GM23338 (cell line): Measurements from ENCODE around the gene SLC23A2. TPM values are rescaled to one million over a fixed set of nuclear protein-coding genes. Genes with fewer than 3 reads are reported as not detected.

Experiments used
- ATAC-seq: fragments of 200-7000 bp; cut with Tn5 transposase; 3 replicates; pipeline ENCODE4 v1.9.1; 2020
- DNase-seq: peaks from one replicate; pipeline ENCODE4 v3.0.0-alpha.2; 2015; ENCODE audit warnings: low spot score
- H2AFZ ChIP-seq: fragments of 200-600 bp; sonication (generic); 2 replicates; pipeline ENCODE4 v1.8.0; 2016; ENCODE audit warnings: antibody characterized with exemption, mild to moderate bottlenecking, moderate library complexity
- H3F3A ChIP-seq: fragments of 200-600 bp; sonication (generic); replicated peaks from 2 replicates; pipeline ENCODE4 v1.8.0; 2017; ENCODE audit warnings: antibody characterized with exemption, mixed run types, low read depth
- H3K27ac ChIP-seq: fragments of 200-600 bp; sonication (generic); 2 replicates; pipeline ENCODE4 v1.6.1; 2016; ENCODE audit warnings: low read depth
- H3K27me3 ChIP-seq: fragments of 200-600 bp; sonication (generic); 2 replicates; pipeline ENCODE4 v1.8.0; 2016; ENCODE audit warnings: mild to moderate bottlenecking, mixed run types, moderate library complexity; ENCODE audit not compliant: insufficient read depth
- H3K36me3 ChIP-seq: fragments of 200-600 bp; sonication (generic); 2 replicates; pipeline ENCODE4 v1.8.0; 2016; ENCODE audit warnings: mild to moderate bottlenecking; ENCODE audit not compliant: insufficient read depth
- H3K4me1 ChIP-seq: fragments of 200-600 bp; sonication (generic); 2 replicates; pipeline ENCODE4 v1.8.0; 2016; ENCODE audit warnings: mild to moderate bottlenecking, moderate library complexity; ENCODE audit not compliant: insufficient read depth
- H3K4me2 ChIP-seq: fragments of 200-600 bp; sonication (generic); 2 replicates; pipeline ENCODE4 v1.7.1; 2017; ENCODE audit warnings: mixed run types
- H3K4me3 ChIP-seq: fragments of 200-600 bp; sonication (generic); 2 replicates; pipeline ENCODE4 v1.6.1; 2016; ENCODE audit warnings: mixed run types
- H3K79me2 ChIP-seq: fragments of 200-600 bp; sonication (generic); replicated peaks from 2 replicates; pipeline ENCODE4 v1.8.0; 2017; ENCODE audit warnings: mild to moderate bottlenecking; ENCODE audit not compliant: insufficient read depth
- H3K9me2 ChIP-seq: fragments of 200-600 bp; sonication (generic); 2 replicates; pipeline ENCODE4 v1.8.0; 2017; ENCODE audit not compliant: insufficient read depth
- H4K20me1 ChIP-seq: fragments of 200-600 bp; sonication (generic); replicated peaks from 2 replicates; pipeline ENCODE4 v1.8.0; 2017; ENCODE audit warnings: mild to moderate bottlenecking; ENCODE audit not compliant: insufficient read depth
- H3K27ac Mint-ChIP-seq: 2 replicates; pipeline ENCODE4 v1.8.0; 2020; ENCODE audit warnings: inconsistent platforms, mild to moderate bottlenecking, moderate library complexity, mixed read lengths
- H3K27me3 Mint-ChIP-seq: 3 replicates; pipeline ENCODE4 v1.8.0; 2022; ENCODE audit warnings: low read depth, mild to moderate bottlenecking, moderate library complexity, mixed read lengths, inconsistent platforms; ENCODE audit not compliant: insufficient read depth, poor library complexity
- H3K36me3 Mint-ChIP-seq: 3 replicates; pipeline ENCODE4 v1.8.0; 2021; ENCODE audit warnings: low read depth, mild to moderate bottlenecking, inconsistent platforms, moderate library complexity, mixed read lengths
- H3K4me1 Mint-ChIP-seq: 3 replicates; pipeline ENCODE4 v1.8.0; 2020; ENCODE audit warnings: mild to moderate bottlenecking, inconsistent platforms, mixed read lengths
- H3K4me3 Mint-ChIP-seq: 3 replicates; pipeline ENCODE4 v1.8.0; 2021; ENCODE audit warnings: moderate library complexity, mild to moderate bottlenecking, inconsistent platforms, mixed read lengths
- H3K9me3 Mint-ChIP-seq: 3 replicates; pipeline ENCODE4 v1.8.0; 2020; ENCODE audit warnings: moderate library complexity, mild to moderate bottlenecking, inconsistent platforms, mixed read lengths
- CREB1 ChIP-seq: fragments of 250-450 bp; sonication (Bioruptor Pico); IDR thresholded peaks from 2 replicates; pipeline ENCODE4 v1.5.0; 2020; ENCODE audit warnings: low read depth, mild to moderate bottlenecking, moderate library complexity
- EZH2 ChIP-seq: fragments of 200-600 bp; sonication (generic); IDR thresholded peaks from one replicate; pipeline ENCODE4 v1.8.0; 2017; ENCODE audit warnings: antibody characterized with exemption, mild to moderate bottlenecking, low read depth; ENCODE audit not compliant: unreplicated experiment
- EZH2phosphoT487 ChIP-seq: fragments of 200-600 bp; sonication (generic); IDR thresholded peaks from one replicate; pipeline ENCODE4 v1.8.1; 2018; ENCODE audit warnings: antibody characterized with exemption; ENCODE audit not compliant: unreplicated experiment
- JUNB ChIP-seq: IDR thresholded peaks from one replicate; pipeline ENCODE4 v1.6.1; 2016; ENCODE audit warnings: antibody characterized with exemption; ENCODE audit not compliant: unreplicated experiment
- NANOG ChIP-seq: IDR thresholded peaks from 2 replicates; pipeline ENCODE4 v1.6.1; 2016; ENCODE audit warnings: antibody characterized with exemption, borderline replicate concordance
- STAT1 ChIP-seq: IDR thresholded peaks from one replicate; pipeline ENCODE4 v1.6.1; 2016; ENCODE audit warnings: antibody characterized with exemption; ENCODE audit not compliant: unreplicated experiment
- ZNF114 ChIP-seq: fragments of 250-450 bp; sonication (Bioruptor Pico); IDR thresholded peaks from 2 replicates; pipeline ENCODE4 v1.5.0; 2020; ENCODE audit warnings: mild to moderate bottlenecking, moderate library complexity
- ZNF331 ChIP-seq: fragments of 250-450 bp; sonication (Bioruptor Pico); IDR thresholded peaks from 2 replicates; pipeline ENCODE4 v1.5.0; 2020; ENCODE audit warnings: low read depth, mild to moderate bottlenecking, moderate library complexity
- polyA plus RNA-seq: library from polyadenylated mRNA; unstranded; fragments of >200 nt; fragmentation: Nextera tagmentation; extraction: Ambion mirVana; gene quantifications from 2 replicates; pipeline ENCODE4 v1.2.1, GENCODE V29; 2016
- total RNA-seq: library from RNA; depleted of rRNA; stranded (reverse); fragments of >200 nt; shearing (Covaris generic); gene quantifications from 2 replicates; pipeline ENCODE4 v1.2.3, GENCODE V29; 2014
- TF ChIP-seq, protein P1 (sequence below): IDR thresholded peaks from one replicate; pipeline ENCODE4 v1.6.1; 2018; ENCODE audit warnings: antibody characterized with exemption; ENCODE audit not compliant: unreplicated experiment
- TF ChIP-seq, protein P2 (sequence below): fragments of 250-450 bp; sonication (Bioruptor Pico); IDR thresholded peaks from 2 replicates; pipeline ENCODE4 v1.5.0; 2020; ENCODE audit warnings: mild to moderate bottlenecking, moderate library complexity
- TF ChIP-seq, protein P3 (sequence below): IDR thresholded peaks from 2 replicates; pipeline ENCODE4 v1.6.1; 2016; ENCODE audit warnings: antibody characterized with exemption

The SLC23A2 gene
- total and polyA plus RNA-seq, 2 experiments from 2014 or later, result 4.4 to 20.2 TPM

GRCh38 chr20:4946986-4947385 is 54.3 kb downstream of the SLC23A2 start:
- H3K27ac ChIP-seq, result no peak overlapping the region
- H3K4me3 ChIP-seq, result no peak overlapping the region
- H2AFZ ChIP-seq, result no peak overlapping the region
- H3K79me2 ChIP-seq, result no peaks in the 10 kb centered on the region
- peaks cover 18% of the 10 kb centered on the region for H3K4me1 ChIP-seq
- no peak overlapping the region for H3K4me2 ChIP-seq
- no peak for ATAC-seq
- TF ChIP-seq ZNF114 (CRISPR knock-in tag), result no peak
- H3F3A ChIP-seq, result no peaks in the 10 kb centered on the region
- no peaks in the 10 kb centered on the region for H3K27me3 ChIP-seq
- Mint-ChIP-seq H3K27me3 (no peaks in the 10 kb centered on the region), H3K4me3 (no peak overlapping the region), H3K36me3 (no peaks in the 10 kb centered on the region), H3K4me1 (peaks cover 26% of the 10 kb centered on the region), H3K9me3 (no peaks in the 10 kb centered on the region), H3K27ac (no peak overlapping the region)
- no peak for DNase-seq
- H3K36me3 ChIP-seq, result no peaks in the 10 kb centered on the region
- H3K9me2 ChIP-seq, result no peaks in the 10 kb centered on the region
- peaks cover 4% of the 10 kb centered on the region; the same call in 1 of the 2 replicates for H4K20me1 ChIP-seq

DNA sequence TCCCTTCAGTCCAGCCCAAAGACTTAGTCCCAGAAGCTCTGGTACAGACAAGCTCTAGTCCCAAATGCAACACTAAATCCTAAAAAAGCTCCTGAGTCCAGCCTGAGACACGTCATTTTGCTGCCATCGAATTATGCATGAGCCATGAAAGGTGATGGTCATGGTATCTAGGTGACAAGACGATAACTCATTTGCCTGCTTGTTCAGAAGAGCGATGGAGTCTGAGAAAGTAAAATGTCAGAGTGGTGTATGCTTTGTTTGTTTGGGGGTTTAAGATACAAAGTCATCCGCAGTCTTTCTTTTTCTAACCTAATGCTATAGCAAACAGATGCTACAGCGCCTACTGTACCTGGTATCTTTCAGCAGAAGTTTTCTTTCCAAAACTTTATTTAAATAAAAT is 54.7 kb downstream of the SLC23A2 start:
- no peaks in the 10 kb centered on the region for H3K36me3 Mint-ChIP-seq
- Histone ChIP-seq H3K9me2 (no peaks in the 10 kb centered on the region), H3K27me3 (no peaks in the 10 kb centered on the region), H3K79me2 (no peaks in the 10 kb centered on the region), H2AFZ (no peak overlapping the region), H3K4me1 (peaks cover 18% of the 10 kb centered on the region), H3K4me2 (no peak overlapping the region), H4K20me1 (peaks cover 4% of the 10 kb centered on the region; the same call in 1 of the 2 replicates), H3K27ac (no peak overlapping the region), H3K36me3 (no peaks in the 10 kb centered on the region), H3F3A (no peaks in the 10 kb centered on the region), H3K4me3 (no peak overlapping the region)
- no peaks in the 10 kb centered on the region for H3K9me3 Mint-ChIP-seq
- ATAC-seq, result no peak
- no peak overlapping the region for H3K4me3 Mint-ChIP-seq
- DNase-seq, result no peak
- H3K4me1 Mint-ChIP-seq, result peaks cover 26% of the 10 kb centered on the region
- no peak overlapping the region for H3K27ac Mint-ChIP-seq
- H3K27me3 Mint-ChIP-seq, result no peaks in the 10 kb centered on the region
- TF ChIP-seq, protein P1, sequence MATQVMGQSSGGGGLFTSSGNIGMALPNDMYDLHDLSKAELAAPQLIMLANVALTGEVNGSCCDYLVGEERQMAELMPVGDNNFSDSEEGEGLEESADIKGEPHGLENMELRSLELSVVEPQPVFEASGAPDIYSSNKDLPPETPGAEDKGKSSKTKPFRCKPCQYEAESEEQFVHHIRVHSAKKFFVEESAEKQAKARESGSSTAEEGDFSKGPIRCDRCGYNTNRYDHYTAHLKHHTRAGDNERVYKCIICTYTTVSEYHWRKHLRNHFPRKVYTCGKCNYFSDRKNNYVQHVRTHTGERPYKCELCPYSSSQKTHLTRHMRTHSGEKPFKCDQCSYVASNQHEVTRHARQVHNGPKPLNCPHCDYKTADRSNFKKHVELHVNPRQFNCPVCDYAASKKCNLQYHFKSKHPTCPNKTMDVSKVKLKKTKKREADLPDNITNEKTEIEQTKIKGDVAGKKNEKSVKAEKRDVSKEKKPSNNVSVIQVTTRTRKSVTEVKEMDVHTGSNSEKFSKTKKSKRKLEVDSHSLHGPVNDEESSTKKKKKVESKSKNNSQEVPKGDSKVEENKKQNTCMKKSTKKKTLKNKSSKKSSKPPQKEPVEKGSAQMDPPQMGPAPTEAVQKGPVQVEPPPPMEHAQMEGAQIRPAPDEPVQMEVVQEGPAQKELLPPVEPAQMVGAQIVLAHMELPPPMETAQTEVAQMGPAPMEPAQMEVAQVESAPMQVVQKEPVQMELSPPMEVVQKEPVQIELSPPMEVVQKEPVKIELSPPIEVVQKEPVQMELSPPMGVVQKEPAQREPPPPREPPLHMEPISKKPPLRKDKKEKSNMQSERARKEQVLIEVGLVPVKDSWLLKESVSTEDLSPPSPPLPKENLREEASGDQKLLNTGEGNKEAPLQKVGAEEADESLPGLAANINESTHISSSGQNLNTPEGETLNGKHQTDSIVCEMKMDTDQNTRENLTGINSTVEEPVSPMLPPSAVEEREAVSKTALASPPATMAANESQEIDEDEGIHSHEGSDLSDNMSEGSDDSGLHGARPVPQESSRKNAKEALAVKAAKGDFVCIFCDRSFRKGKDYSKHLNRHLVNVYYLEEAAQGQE, result no peak
- TF ChIP-seq JUNB, result no peak
- TF ChIP-seq EZH2phosphoT487, result no peak
- TF ChIP-seq, protein P2, sequence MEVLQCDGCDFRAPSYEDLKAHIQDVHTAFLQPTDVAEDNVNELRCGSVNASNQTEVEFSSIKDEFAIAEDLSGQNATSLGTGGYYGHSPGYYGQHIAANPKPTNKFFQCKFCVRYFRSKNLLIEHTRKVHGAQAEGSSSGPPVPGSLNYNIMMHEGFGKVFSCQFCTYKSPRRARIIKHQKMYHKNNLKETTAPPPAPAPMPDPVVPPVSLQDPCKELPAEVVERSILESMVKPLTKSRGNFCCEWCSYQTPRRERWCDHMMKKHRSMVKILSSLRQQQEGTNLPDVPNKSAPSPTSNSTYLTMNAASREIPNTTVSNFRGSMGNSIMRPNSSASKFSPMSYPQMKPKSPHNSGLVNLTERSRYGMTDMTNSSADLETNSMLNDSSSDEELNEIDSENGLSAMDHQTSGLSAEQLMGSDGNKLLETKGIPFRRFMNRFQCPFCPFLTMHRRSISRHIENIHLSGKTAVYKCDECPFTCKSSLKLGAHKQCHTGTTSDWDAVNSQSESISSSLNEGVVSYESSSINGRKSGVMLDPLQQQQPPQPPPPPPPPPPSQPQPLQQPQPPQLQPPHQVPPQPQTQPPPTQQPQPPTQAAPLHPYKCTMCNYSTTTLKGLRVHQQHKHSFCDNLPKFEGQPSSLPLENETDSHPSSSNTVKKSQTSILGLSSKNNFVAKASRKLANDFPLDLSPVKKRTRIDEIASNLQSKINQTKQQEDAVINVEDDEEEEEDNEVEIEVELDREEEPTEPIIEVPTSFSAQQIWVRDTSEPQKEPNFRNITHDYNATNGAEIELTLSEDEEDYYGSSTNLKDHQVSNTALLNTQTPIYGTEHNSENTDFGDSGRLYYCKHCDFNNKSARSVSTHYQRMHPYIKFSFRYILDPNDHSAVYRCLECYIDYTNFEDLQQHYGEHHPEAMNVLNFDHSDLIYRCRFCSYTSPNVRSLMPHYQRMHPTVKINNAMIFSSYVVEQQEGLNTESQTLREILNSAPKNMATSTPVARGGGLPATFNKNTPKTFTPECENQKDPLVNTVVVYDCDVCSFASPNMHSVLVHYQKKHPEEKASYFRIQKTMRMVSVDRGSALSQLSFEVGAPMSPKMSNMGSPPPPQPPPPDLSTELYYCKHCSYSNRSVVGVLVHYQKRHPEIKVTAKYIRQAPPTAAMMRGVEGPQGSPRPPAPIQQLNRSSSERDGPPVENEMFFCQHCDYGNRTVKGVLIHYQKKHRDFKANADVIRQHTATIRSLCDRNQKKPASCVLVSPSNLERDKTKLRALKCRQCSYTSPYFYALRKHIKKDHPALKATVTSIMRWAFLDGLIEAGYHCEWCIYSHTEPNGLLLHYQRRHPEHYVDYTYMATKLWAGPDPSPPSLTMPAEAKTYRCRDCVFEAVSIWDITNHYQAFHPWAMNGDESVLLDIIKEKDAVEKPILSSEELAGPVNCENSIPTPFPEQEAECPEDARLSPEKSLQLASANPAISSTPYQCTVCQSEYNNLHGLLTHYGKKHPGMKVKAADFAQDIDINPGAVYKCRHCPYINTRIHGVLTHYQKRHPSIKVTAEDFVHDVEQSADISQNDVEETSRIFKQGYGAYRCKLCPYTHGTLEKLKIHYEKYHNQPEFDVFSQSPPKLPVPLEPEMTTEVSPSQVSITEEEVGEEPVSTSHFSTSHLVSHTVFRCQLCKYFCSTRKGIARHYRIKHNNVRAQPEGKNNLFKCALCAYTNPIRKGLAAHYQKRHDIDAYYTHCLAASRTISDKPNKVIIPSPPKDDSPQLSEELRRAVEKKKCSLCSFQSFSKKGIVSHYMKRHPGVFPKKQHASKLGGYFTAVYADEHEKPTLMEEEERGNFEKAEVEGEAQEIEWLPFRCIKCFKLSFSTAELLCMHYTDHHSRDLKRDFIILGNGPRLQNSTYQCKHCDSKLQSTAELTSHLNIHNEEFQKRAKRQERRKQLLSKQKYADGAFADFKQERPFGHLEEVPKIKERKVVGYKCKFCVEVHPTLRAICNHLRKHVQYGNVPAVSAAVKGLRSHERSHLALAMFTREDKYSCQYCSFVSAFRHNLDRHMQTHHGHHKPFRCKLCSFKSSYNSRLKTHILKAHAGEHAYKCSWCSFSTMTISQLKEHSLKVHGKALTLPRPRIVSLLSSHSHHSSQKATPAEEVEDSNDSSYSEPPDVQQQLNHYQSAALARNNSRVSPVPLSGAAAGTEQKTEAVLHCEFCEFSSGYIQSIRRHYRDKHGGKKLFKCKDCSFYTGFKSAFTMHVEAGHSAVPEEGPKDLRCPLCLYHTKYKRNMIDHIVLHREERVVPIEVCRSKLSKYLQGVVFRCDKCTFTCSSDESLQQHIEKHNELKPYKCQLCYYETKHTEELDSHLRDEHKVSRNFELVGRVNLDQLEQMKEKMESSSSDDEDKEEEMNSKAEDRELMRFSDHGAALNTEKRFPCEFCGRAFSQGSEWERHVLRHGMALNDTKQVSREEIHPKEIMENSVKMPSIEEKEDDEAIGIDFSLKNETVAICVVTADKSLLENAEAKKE (CRISPR knock-in tag), result no peak
- no peak for TF ChIP-seq EZH2
- TF ChIP-seq ZNF114 (CRISPR knock-in tag), result no peak
- TF ChIP-seq STAT1, result no peak
- TF ChIP-seq, protein P3, sequence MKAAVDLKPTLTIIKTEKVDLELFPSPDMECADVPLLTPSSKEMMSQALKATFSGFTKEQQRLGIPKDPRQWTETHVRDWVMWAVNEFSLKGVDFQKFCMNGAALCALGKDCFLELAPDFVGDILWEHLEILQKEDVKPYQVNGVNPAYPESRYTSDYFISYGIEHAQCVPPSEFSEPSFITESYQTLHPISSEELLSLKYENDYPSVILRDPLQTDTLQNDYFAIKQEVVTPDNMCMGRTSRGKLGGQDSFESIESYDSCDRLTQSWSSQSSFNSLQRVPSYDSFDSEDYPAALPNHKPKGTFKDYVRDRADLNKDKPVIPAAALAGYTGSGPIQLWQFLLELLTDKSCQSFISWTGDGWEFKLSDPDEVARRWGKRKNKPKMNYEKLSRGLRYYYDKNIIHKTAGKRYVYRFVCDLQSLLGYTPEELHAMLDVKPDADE, result no peak
- TF ChIP-seq ZNF331 (CRISPR knock-in tag), result no peak
- no peak for TF ChIP-seq CREB1 (CRISPR knock-in tag)
- TF ChIP-seq NANOG, result no peak
